ENCODE results near the gene CRIM1. TPM values are rescaled to one million over a fixed set of nuclear protein-coding genes. Genes with fewer than 3 reads are reported as not detected.

Gene CRIM1
- total RNA-seq, 1 experiment from 2014 or later = 133 TPM

GRCh38 chr2:36445185-36445866 is 89.7 kb downstream of the CRIM1 start:
- no peaks in the 10 kb centered on the region for H4K20me1 ChIP-seq (ENCODE audit: insufficient read depth)
- CTCF ChIA-PET = no interaction called here
- no peak overlapping the region for H3K4me2 ChIP-seq
- H3K4me3 ChIP-seq = no peak overlapping the region
- no peak overlapping the region for H2AFZ ChIP-seq
- DNase-seq = no peak
- intact Hi-C loops (cut with micrococcal nuclease; ENCODE audit: unreplicated experiment) = loop anchor here (5.0 kb wide), 1 partner anchor 33 kb away; no protein-coding TSS in a partner anchor
- no peaks in the 10 kb centered on the region; the same call in 1 of the 2 replicates for H3F3A ChIP-seq (ENCODE audit: insufficient read depth, low read depth)
- no peaks in the 10 kb centered on the region for H3K9me2 ChIP-seq (ENCODE audit: insufficient read depth)
- no peaks in the 10 kb centered on the region for H3K4me1 ChIP-seq (replicated peaks; ENCODE audit: insufficient read depth)
- TF ChIP-seq CTCF (conservative IDR thresholded peaks at IDR 0.05) (no peak), EZH2 (IDR thresholded peaks at IDR 0.05; ENCODE audit: low read depth) (no peak)
- no peaks in the 10 kb centered on the region for H3K9me3 ChIP-seq (ENCODE audit: insufficient read depth, low read depth)
- H3K27ac ChIP-seq = no peak overlapping the region
- H3K36me3 ChIP-seq (ENCODE audit: low read depth) = peaks cover 19% of the 10 kb centered on the region
- H3K79me2 ChIP-seq (ENCODE audit: low read depth) = peaks cover 7% of the 10 kb centered on the region
- BruUV-seq (replicated peaks) = no TSS peak
- H3K27me3 ChIP-seq (ENCODE audit: insufficient read depth, low read depth) = no peaks in the 10 kb centered on the region
- POLR2A ChIA-PET (ENCODE audit: unreplicated experiment) = no interaction called here

- peaks cover 5% of the 10 kb centered on the region; the same call in 1 of the 2 replicates for H3K79me2 ChIP-seq (ENCODE audit: low read depth)
- TF ChIP-seq CTCF (conservative IDR thresholded peaks at IDR 0.05) (no peak), EZH2 (IDR thresholded peaks at IDR 0.05; ENCODE audit: low read depth) (no peak)
- no peaks in the 10 kb centered on the region for H3K9me2 ChIP-seq (ENCODE audit: insufficient read depth)
- POLR2A ChIA-PET (ENCODE audit: unreplicated experiment) = no interaction called here
- H2AFZ ChIP-seq = no peak overlapping the region
- CTCF ChIA-PET = no interaction called here
- H3K27me3 ChIP-seq (ENCODE audit: insufficient read depth, low read depth) = no peaks in the 10 kb centered on the region
- H3K4me1 ChIP-seq (replicated peaks; ENCODE audit: insufficient read depth) = no peaks in the 10 kb centered on the region
- H3K4me3 ChIP-seq = no peak overlapping the region
- no peaks in the 10 kb centered on the region; the same call in 1 of the 2 replicates for H3F3A ChIP-seq (ENCODE audit: insufficient read depth, low read depth)
- no peak overlapping the region for H3K4me2 ChIP-seq
- peaks cover 21% of the 10 kb centered on the region for H3K36me3 ChIP-seq (ENCODE audit: low read depth)
- H3K9me3 ChIP-seq (ENCODE audit: insufficient read depth, low read depth) = no peaks in the 10 kb centered on the region
- no peak overlapping the region for H3K27ac ChIP-seq
- no peak for DNase-seq
- no TSS peak for BruUV-seq (replicated peaks)
- H4K20me1 ChIP-seq (ENCODE audit: insufficient read depth) = no peaks in the 10 kb centered on the region
- intact Hi-C loops (cut with micrococcal nuclease; ENCODE audit: unreplicated experiment) = loop anchor here (5.0 kb wide), 1 partner anchor 34 kb away; no protein-coding TSS in a partner anchor
These were observed 90.7 kb downstream of the CRIM1 start for GRCh38 chr2:36446294-36446693.

- Histone ChIP-seq H3K79me2 (ENCODE audit: low read depth) (peaks cover 13% of the 10 kb centered on the region; the same call in 1 of the 2 replicates), H3F3A (ENCODE audit: insufficient read depth, low read depth) (no peaks in the 10 kb centered on the region; the same call in 1 of the 2 replicates), H3K4me2 (no peak overlapping the region), H4K20me1 (ENCODE audit: insufficient read depth) (no peaks in the 10 kb centered on the region), H3K9me3 (ENCODE audit: insufficient read depth, low read depth) (no peaks in the 10 kb centered on the region), H3K27me3 (ENCODE audit: insufficient read depth, low read depth) (no peaks in the 10 kb centered on the region), H3K36me3 (ENCODE audit: low read depth) (peaks cover 16% of the 10 kb centered on the region), H3K9me2 (ENCODE audit: insufficient read depth) (no peaks in the 10 kb centered on the region), H3K4me3 (no peak overlapping the region), H2AFZ (no peak overlapping the region), H3K4me1 (replicated peaks; ENCODE audit: insufficient read depth) (0 out of 2 replicates have a peak, but pooled peaks cover 3% of the 10 kb centered on the region), H3K27ac (no peak overlapping the region)
- CTCF ChIA-PET = interaction anchor here (0.7 to 1.3 kb wide), 2 partner anchors 11 to 53 kb away, joined by 3 to 7 read pairs; no protein-coding TSS in a partner anchor
- TF ChIP-seq CTCF (conservative IDR thresholded peaks at IDR 0.05) = no peak
- TF ChIP-seq EZH2 (IDR thresholded peaks at IDR 0.05; ENCODE audit: low read depth) = no peak
- no peak for DNase-seq
- POLR2A ChIA-PET (ENCODE audit: unreplicated experiment) = no interaction called here
- no TSS peak for BruUV-seq (replicated peaks)
- intact Hi-C loops (cut with micrococcal nuclease; ENCODE audit: unreplicated experiment) = loop anchor here (5.0 kb wide), 1 partner anchor 37 kb away; no protein-coding TSS in a partner anchor
These were observed 93.6 kb downstream of the CRIM1 start for GRCh38 chr2:36449213-36449612.

All from PC-9 (cell line).